HG03139 (cell line): ENCODE data around the gene ADAMTSL2.

Experiments
- ATAC-seq: cut with Tn5 transposase; IDR thresholded peaks from one replicate; pipeline ENCODE4 v1.9.1; 2021; ENCODE audit not compliant: unreplicated experiment

Gene ADAMTSL2

GRCh38 chr9:133534346-133535291 lies at the start of gene ADAMTSL2:
TSS of gene ADAMTSL2 (plus strand) at chr9:133534704. CDS start at chr9:133536713, 2,009 bp downstream.
- ATAC-seq = no peak

- no peak for ATAC-seq
Measured at GRCh38 chr9:133485531-133486260, 48.8 kb upstream of the ADAMTSL2 start.

- ATAC-seq = no peak
Measured at GRCh38 chr9:133487331-133487725, 47.2 kb upstream of the ADAMTSL2 start.

DNA sequence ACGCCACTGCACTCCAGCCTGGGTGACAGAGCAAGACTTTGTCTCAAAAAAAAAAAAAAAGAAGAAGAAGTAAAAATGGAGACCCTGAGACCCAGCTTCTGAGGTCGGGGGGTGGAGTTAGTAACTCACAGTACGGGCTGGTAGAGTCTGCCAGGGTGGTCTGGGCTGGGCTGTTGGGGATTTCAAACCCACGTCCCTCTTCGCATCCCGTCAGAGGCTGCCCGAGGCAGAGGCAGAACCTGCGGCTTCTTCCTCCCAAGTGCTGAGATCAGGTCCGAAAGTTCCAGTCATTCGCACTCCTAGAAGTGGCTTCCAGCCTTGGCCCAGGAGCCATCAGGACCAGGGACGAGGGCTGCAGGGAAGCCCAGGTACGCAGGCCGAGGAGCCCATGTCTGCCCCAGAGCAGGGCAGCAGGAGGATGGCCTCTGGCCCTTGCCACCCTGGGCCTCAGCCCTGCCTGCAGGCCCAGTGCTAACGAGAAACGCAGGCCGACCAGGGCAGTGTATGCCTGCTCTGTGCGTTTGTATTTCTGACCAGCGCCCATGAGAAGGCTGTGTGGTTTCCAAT lies 45.7 kb upstream of the ADAMTSL2 start:
- ATAC-seq = no peak

DNA sequence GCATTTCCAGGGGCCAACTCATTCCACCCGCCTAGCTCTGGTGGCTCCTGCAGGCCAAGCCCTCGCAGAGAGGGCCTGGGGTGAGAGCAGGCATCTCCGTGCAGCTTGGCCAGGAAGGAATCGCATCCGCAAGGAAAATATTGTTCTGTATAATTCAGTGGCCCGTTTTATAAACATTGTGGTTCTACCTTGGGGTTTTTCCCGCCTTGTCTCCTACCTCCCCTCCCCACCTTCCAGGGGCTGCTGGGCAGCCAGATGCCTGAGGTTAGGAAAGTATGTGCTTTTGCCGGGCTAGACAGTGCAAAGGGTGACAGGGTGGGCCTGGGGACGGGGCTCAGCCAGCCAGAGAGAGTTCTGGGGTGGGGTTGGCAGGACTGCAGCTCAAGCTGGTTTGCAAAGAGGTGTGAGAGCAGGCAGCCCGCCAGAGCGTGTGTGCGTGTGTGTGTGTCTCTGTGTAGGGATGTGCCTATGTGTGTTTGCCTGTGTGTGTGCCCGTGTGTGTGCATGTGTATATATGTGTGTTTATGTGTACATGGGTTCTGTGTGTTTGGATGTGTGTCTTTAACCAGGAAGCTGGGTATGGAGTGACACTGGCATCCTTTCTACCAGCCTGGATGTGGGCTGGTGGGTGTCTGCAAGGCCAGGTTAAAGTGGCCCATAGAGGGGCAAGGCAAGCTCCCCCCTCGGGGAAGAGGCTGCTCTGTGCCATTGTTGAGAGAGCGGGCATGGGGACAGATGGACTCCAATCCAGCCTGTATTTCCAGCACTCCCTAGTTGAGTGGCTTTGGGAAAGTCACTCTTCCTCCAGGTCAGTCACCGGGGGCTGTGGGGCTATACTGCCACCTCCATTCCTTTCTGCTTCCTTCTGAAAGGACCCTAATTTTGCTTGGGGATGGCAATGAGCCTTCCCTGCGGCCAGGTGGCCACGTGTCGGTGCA lies 45.0 kb upstream of the ADAMTSL2 start:
- no peak for ATAC-seq

DNA sequence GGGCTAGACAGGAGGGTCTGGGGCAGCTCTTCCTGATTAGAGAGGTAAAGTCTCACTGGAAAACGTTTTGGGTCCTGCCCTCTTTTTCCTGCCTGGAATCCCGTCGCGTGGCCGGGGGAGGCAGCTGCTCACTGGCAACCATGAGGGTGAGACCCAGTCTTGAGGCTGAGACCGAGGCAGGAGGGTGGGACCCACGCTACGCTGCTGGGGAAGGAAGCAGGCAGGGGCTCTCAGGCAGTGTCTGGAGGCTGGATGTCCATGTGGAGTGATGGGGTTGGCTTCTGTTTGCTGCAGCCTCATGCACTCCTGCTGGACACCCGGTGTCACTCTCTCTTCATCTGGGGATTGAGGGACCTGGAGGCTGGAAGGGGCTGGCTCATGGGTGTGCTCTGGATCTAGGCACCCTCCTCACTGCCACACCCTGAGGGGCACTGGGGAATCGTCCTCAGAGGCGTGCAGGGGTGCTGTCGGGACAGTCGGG lies 44.3 kb upstream of the ADAMTSL2 start:
- no peak for ATAC-seq

- no peak for ATAC-seq
Measured at GRCh38 chr9:133490865-133491655, 43.4 kb upstream of the ADAMTSL2 start.

GRCh38 chr9:133491656-133491925 lies 42.9 kb upstream of the ADAMTSL2 start:
- no peak for ATAC-seq

GRCh38 chr9:133492061-133493021 lies 42.2 kb upstream of the ADAMTSL2 start:
- ATAC-seq = no peak

DNA sequence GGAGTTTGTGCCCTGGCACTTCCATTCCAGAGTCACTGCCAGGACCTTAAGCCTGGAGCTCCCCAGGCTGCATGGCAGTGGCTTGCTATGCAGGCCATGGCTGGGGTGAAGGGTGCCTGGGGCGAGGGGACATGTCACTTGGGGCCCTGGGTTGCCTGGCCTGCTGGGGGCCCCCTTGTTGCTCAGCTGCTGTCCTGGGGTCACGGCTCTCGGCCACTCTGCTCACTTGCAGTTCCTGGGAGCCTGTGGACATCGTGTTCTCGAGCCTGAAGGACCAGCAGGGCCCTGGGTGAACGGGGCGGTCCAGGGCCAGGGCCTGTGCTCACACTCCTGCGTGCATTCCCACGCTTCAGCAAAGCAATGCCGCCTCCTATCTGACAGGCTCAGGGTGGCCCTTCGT lies 41.1 kb upstream of the ADAMTSL2 start:
- ATAC-seq = no peak

DNA sequence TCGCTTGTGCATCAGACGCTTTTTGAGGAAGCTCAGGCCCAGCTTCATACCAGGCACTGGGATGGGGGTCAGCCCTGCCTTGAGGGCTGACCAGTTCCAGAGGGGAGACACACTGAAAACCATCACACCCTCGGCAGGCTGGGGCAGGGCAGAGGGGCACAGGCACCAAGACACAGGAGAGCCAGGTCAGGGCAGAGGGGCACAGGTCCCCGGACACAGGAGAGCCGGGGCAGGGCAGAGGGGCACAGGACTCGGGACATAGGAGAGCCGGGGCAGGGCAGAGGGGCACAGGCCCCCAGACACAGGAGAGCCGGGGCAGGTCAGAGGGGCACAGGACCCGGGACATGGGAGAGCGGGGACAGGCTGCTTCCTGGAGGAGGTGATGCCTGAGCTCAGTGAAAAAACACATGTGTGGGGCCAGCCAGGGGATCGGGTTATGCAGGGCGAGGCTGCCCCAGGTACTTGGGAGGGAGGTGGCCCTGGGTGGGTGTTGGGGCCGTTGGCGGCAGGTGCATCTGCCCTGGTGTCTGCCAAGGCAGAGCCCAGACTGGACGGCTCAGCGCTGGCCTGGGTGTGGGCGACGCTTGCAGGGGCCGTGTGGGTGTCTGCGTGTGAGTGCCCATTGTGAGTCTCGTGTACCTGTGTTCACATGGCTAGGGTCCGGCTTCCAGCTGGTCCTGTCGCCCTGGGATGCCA lies 40.5 kb upstream of the ADAMTSL2 start:
- no peak for ATAC-seq

GRCh38 chr9:133494636-133495326 lies 39.7 kb upstream of the ADAMTSL2 start:
- no peak for ATAC-seq

- ATAC-seq = no peak
Measured at GRCh38 chr9:133495327-133496293, 38.9 kb upstream of the ADAMTSL2 start.

DNA sequence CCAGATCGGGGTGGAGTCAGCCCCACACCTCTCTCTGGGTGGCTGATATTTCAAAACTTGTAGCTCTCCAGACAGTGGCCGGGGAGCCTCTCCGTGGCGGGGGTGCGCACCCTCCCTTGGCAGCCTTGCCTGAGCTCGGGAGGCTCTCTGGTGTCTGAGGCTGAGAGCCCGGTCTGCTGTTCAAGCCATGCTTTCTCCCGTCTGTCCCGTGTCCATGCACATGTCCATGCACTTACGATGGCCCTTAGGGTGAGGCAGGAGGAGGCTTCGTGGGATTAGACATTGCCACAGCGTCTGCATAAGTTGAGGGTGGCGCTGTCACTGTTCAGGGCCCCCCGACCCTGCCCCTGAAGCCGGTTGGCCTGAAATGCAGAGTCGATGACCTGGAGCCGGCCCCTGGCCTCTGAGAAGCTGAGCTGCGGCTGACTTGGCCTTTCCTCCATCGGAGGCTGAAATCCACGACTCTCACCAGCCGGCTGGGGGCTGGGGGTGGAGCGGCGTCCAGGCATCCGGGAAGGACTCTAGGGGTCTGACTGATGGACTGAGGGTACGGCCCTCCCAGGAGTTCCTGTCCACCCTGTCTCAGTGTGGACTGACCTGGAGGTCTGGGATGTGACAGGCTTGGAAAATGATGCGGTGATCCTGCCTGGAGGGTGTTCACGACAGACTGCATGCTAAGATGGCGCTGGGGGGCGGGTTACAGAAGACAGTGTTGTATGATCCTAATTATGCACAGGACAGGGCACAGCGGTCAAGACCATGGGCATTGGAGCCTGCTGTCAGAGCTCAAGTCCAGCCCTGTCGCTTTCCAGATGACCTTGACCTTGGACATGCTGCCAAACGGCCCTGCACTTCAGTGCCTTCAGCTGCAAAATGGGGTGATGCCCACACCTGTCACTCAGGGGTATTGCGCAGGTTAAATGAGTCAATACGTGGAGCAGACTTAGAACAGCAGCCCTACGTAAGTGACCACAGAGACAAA lies 37.4 kb upstream of the ADAMTSL2 start:
- no peak for ATAC-seq
